Measurements from ENCODE around the gene EPHA6. TPM values are rescaled to one million over a fixed set of nuclear protein-coding genes. Genes with fewer than 3 reads are reported as not detected.
"Not testable (repeated sequence)": the region's sequence is repeated elsewhere in the genome, so short reads cannot be mapped to it uniquely, and the experiment has no call there.

Gene EPHA6
- total RNA-seq, 1 experiment from 2014 or later, result 2.7 TPM

- Mint-ChIP-seq H3K27ac (ENCODE audit: unreplicated experiment) (no peak overlapping the region), H3K9me3 (ENCODE audit: unreplicated experiment) (no peaks in the 10 kb centered on the region), H3K27me3 (ENCODE audit: insufficient read depth, unreplicated experiment) (no peaks in the 10 kb centered on the region), H3K4me3 (ENCODE audit: unreplicated experiment) (no peak overlapping the region), H3K36me3 (ENCODE audit: insufficient read depth, unreplicated experiment) (no peaks in the 10 kb centered on the region), H3K4me1 (ENCODE audit: low read depth, unreplicated experiment) (no peaks in the 10 kb centered on the region)
- Histone ChIP-seq H3K27me3 (replicated peaks; ENCODE audit: control insufficient read depth, insufficient read depth, low read length) (no peaks in the 10 kb centered on the region), H3K4me1 (no peaks in the 10 kb centered on the region), H3K36me3 (ENCODE audit: control insufficient read depth, insufficient read depth, low read length) (no peaks in the 10 kb centered on the region), H3K4me3 (ENCODE audit: low read depth, low read length) (no peak overlapping the region), H3K9me3 (no peaks in the 10 kb centered on the region)
- intact Hi-C loops (cut with micrococcal nuclease; ENCODE audit: unreplicated experiment), result no loop called here
- TF ChIP-seq, protein P1, sequence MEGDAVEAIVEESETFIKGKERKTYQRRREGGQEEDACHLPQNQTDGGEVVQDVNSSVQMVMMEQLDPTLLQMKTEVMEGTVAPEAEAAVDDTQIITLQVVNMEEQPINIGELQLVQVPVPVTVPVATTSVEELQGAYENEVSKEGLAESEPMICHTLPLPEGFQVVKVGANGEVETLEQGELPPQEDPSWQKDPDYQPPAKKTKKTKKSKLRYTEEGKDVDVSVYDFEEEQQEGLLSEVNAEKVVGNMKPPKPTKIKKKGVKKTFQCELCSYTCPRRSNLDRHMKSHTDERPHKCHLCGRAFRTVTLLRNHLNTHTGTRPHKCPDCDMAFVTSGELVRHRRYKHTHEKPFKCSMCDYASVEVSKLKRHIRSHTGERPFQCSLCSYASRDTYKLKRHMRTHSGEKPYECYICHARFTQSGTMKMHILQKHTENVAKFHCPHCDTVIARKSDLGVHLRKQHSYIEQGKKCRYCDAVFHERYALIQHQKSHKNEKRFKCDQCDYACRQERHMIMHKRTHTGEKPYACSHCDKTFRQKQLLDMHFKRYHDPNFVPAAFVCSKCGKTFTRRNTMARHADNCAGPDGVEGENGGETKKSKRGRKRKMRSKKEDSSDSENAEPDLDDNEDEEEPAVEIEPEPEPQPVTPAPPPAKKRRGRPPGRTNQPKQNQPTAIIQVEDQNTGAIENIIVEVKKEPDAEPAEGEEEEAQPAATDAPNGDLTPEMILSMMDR (IDR thresholded peaks at IDR 0.05; ENCODE audit: insufficient read depth in 1 of 2, low read depth in 1 of 2, low read length in 1 of 2, severe bottlenecking in 1 of 2, unreplicated experiment in 1 of 2), result no peak
- ChIA-PET POLR2A (no interaction called here), CTCF (no interaction called here)
- no TSS peak for BruUV-seq (replicated peaks)
- no peak for DNase-seq
Measured at GRCh38 chr3:97479740-97480139, 665.3 kb downstream of the EPHA6 start.

DNA sequence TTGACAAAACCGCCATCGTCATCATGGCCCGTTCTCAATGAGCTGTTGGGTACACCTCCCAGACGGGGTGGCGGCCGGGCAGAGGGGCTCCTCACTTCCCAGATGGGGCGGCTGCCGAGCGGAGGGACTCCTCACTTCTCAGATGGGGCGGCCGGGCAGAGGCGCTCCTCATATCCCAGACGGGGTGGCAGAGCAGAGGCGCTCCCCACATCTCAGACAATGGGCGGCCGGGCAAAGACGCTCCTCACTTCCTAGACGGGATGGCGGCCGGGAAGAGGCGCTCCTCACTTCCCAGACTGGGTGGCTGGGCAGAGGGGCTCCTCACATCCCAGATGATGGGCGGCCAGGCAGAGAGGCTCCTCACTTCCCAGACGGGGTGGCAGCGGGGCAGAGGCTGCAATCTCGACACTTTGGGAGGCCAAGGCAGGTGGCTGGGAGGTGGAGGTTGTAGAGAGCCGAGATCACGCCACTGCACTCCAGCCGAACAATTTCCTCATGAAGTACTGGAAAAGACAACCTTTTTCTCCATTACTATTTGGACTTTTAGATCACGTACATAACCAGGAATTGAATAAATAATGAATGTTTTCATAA, 666.4 kb downstream of the EPHA6 start:
- POLR2A ChIA-PET; H3K36me3 ChIP-seq (ENCODE audit: control insufficient read depth, insufficient read depth, low read length); H3K4me1 ChIP-seq; H3K9me3 Mint-ChIP-seq (ENCODE audit: unreplicated experiment); H3K27me3 Mint-ChIP-seq (ENCODE audit: insufficient read depth, unreplicated experiment); H3K4me3 Mint-ChIP-seq (ENCODE audit: unreplicated experiment); H3K36me3 Mint-ChIP-seq (ENCODE audit: insufficient read depth, unreplicated experiment); H3K4me1 Mint-ChIP-seq (ENCODE audit: low read depth, unreplicated experiment); H3K27ac Mint-ChIP-seq (ENCODE audit: unreplicated experiment); H3K27me3 ChIP-seq (replicated peaks; ENCODE audit: control insufficient read depth, insufficient read depth, low read length); H3K4me3 ChIP-seq (ENCODE audit: low read depth, low read length); CTCF ChIA-PET; intact Hi-C loops (cut with micrococcal nuclease; ENCODE audit: unreplicated experiment); BruUV-seq (replicated peaks); H3K9me3 ChIP-seq; DNase-seq: not testable (repeated sequence)

- DNase-seq, result no peak
- Mint-ChIP-seq H3K36me3 (ENCODE audit: insufficient read depth, unreplicated experiment) (no peaks in the 10 kb centered on the region), H3K27me3 (ENCODE audit: insufficient read depth, unreplicated experiment) (no peaks in the 10 kb centered on the region), H3K9me3 (ENCODE audit: unreplicated experiment) (no peaks in the 10 kb centered on the region), H3K4me1 (ENCODE audit: low read depth, unreplicated experiment) (no peaks in the 10 kb centered on the region), H3K27ac (ENCODE audit: unreplicated experiment) (no peak overlapping the region), H3K4me3 (ENCODE audit: unreplicated experiment) (no peak overlapping the region)
- ChIA-PET POLR2A (no interaction called here), CTCF (no interaction called here)
- Histone ChIP-seq H3K4me3 (ENCODE audit: low read depth, low read length) (no peak overlapping the region), H3K27me3 (replicated peaks; ENCODE audit: control insufficient read depth, insufficient read depth, low read length) (no peaks in the 10 kb centered on the region), H3K4me1 (no peaks in the 10 kb centered on the region), H3K9me3 (no peaks in the 10 kb centered on the region), H3K36me3 (ENCODE audit: control insufficient read depth, insufficient read depth, low read length) (no peaks in the 10 kb centered on the region)
- intact Hi-C loops (cut with micrococcal nuclease; ENCODE audit: unreplicated experiment), result no loop called here
- BruUV-seq (replicated peaks), result no TSS peak
- TF ChIP-seq, protein P1 (IDR thresholded peaks at IDR 0.05; ENCODE audit: insufficient read depth in 1 of 2, low read depth in 1 of 2, low read length in 1 of 2, severe bottlenecking in 1 of 2, unreplicated experiment in 1 of 2), result no peak
Measured at GRCh38 chr3:97481416-97481815, 667.0 kb downstream of the EPHA6 start.

DNA sequence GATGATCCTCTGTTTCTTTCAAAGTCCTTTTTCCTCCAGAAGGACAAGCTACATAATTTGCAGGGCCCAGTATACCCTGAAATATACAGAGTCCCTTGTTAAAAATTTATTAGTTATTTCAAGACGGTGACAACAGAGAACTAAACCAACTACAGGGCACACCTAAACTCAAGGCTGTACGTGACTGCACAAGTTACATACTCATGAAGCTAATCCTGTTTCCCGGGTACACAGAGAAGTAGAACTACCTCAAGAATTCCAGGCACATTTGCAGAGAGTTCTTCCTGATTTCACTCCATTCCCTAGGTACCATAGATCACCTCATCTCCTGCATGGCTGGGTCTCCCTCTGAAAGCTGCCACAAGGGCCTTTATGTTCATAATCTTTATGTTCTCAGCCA, 670.8 kb downstream of the EPHA6 start:
- H3K27me3 ChIP-seq (replicated peaks; ENCODE audit: control insufficient read depth, insufficient read depth, low read length), result no peaks in the 10 kb centered on the region
- ChIA-PET POLR2A (no interaction called here), CTCF (no interaction called here)
- BruUV-seq (replicated peaks), result no TSS peak
- H3K27ac Mint-ChIP-seq (ENCODE audit: unreplicated experiment), result no peak overlapping the region
- no peak overlapping the region for H3K4me3 Mint-ChIP-seq (ENCODE audit: unreplicated experiment)
- TF ChIP-seq, protein P1 (IDR thresholded peaks at IDR 0.05; ENCODE audit: insufficient read depth in 1 of 2, low read depth in 1 of 2, low read length in 1 of 2, severe bottlenecking in 1 of 2, unreplicated experiment in 1 of 2), result no peak
- no peaks in the 10 kb centered on the region for H3K4me1 ChIP-seq
- no peaks in the 10 kb centered on the region for H3K9me3 Mint-ChIP-seq (ENCODE audit: unreplicated experiment)
- no peak overlapping the region for H3K4me3 ChIP-seq (ENCODE audit: low read depth, low read length)
- no peaks in the 10 kb centered on the region for H3K27me3 Mint-ChIP-seq (ENCODE audit: insufficient read depth, unreplicated experiment)
- no peaks in the 10 kb centered on the region for H3K9me3 ChIP-seq
- intact Hi-C loops (cut with micrococcal nuclease; ENCODE audit: unreplicated experiment), result no loop called here
- H3K4me1 Mint-ChIP-seq (ENCODE audit: low read depth, unreplicated experiment), result no peaks in the 10 kb centered on the region
- H3K36me3 ChIP-seq (ENCODE audit: control insufficient read depth, insufficient read depth, low read length), result no peaks in the 10 kb centered on the region
- DNase-seq, result no peak
- H3K36me3 Mint-ChIP-seq (ENCODE audit: insufficient read depth, unreplicated experiment), result no peaks in the 10 kb centered on the region

Data from Caco-2 (cell line).